Vagina (tissue), 2 donors: ENCODE data around the gene ACSL1. TPM values are rescaled to one million over a fixed set of nuclear protein-coding genes. Genes with fewer than 3 reads are reported as not detected.

Experiments
- DNase-seq, 2 donors: peaks; one replicate each; pipeline ENCODE4 v3.0.0-alpha.2; 2017; ENCODE audit errors: extremely low spot score in 2 of 2
- H3K27ac ChIP-seq: fragments of 200-600 bp; sonication (generic); one replicate; pipeline ENCODE4 v1.5.1; 2019
- H3K27me3 ChIP-seq: fragments of 200-600 bp; sonication (generic); one replicate; pipeline ENCODE4 v1.5.1; 2019
- H3K36me3 ChIP-seq, 2 donors: fragments of 200-600 bp; sonication (generic); one replicate each; pipeline ENCODE4 v1.5.1; 2017 to 2019
- H3K4me1 ChIP-seq: fragments of 200-600 bp; sonication (generic); one replicate; pipeline ENCODE4 v1.5.1; 2019
- H3K4me3 ChIP-seq, 2 donors: fragments of 200-600 bp; sonication (generic); 1 replicate in 1 of 2; 2 replicates in 1 of 2; pipeline ENCODE4 v1.5.1; 2016 to 2019
- H3K9me3 ChIP-seq: fragments of 200-600 bp; sonication (generic); one replicate; pipeline ENCODE4 v1.5.1; 2019
- POLR2A ChIP-seq, 2 donors: fragments of 450-650 bp; IDR thresholded peaks; one replicate each; pipeline ENCODE4 v1.6.1; 2017; ENCODE audit warnings: antibody characterized with exemption in 2 of 2, mild to moderate bottlenecking in 2 of 2, moderate library complexity in 2 of 2
- POLR2AphosphoS5 ChIP-seq, 2 donors: sonication (generic); formaldehyde crosslinking; IDR thresholded peaks; one replicate each; pipeline ENCODE4 v1.9.0; 2017; ENCODE audit warnings: antibody characterized with exemption in 2 of 2, mild to moderate bottlenecking in 2 of 2, low read depth in 1 of 2; ENCODE audit not compliant: insufficient read depth in 1 of 2
- intact Hi-C: fragments of 100-400 bp; cut with DNase I; formaldehyde crosslinking; loops from one replicate; pipeline ENCODE4 v1.15.1; 2023
- total RNA-seq: library from RNA; depleted of rRNA; stranded (reverse); fragments of >200 nt; gene quantifications from one replicate; pipeline ENCODE4 v1.2.3, GENCODE V29; 2016
- TF ChIP-seq, protein P1 (sequence below), 3 experiments: fragments of 450-650 bp in 2 of 3; fragments of 200-600 bp in 1 of 3; sonication (generic) in 1 of 3; IDR thresholded peaks; one replicate each; pipeline ENCODE4 v1.5.1; 2017 to 2019; ENCODE audit warnings: antibody characterized with exemption in 3 of 3, mild to moderate bottlenecking in 2 of 3, moderate library complexity in 2 of 3

The ACSL1 gene
- total RNA-seq, 1 donor from 2014 or later: 106 TPM

- H3K27ac ChIP-seq: no peak overlapping the region
- intact Hi-C loops: no loop called here
- H3K27me3 ChIP-seq: no peaks in the 10 kb centered on the region
- H3K4me3 ChIP-seq: no peak overlapping the region
- TF ChIP-seq POLR2A (IDR thresholded peaks at IDR 0.05): no peak
- TF ChIP-seq, protein P1, sequence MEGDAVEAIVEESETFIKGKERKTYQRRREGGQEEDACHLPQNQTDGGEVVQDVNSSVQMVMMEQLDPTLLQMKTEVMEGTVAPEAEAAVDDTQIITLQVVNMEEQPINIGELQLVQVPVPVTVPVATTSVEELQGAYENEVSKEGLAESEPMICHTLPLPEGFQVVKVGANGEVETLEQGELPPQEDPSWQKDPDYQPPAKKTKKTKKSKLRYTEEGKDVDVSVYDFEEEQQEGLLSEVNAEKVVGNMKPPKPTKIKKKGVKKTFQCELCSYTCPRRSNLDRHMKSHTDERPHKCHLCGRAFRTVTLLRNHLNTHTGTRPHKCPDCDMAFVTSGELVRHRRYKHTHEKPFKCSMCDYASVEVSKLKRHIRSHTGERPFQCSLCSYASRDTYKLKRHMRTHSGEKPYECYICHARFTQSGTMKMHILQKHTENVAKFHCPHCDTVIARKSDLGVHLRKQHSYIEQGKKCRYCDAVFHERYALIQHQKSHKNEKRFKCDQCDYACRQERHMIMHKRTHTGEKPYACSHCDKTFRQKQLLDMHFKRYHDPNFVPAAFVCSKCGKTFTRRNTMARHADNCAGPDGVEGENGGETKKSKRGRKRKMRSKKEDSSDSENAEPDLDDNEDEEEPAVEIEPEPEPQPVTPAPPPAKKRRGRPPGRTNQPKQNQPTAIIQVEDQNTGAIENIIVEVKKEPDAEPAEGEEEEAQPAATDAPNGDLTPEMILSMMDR (IDR thresholded peaks at IDR 0.05): no peak
- TF ChIP-seq POLR2AphosphoS5 (IDR thresholded peaks at IDR 0.05; ENCODE audit: insufficient read depth in 1 of 2, low read depth in 1 of 2): no peak
- H3K36me3 ChIP-seq: peaks cover 0 to 32% of the 10 kb centered on the region in 2 donors
- H3K9me3 ChIP-seq: no peaks in the 10 kb centered on the region
- no peaks in the 10 kb centered on the region for H3K4me1 ChIP-seq
- DNase-seq: no peak
Measured at GRCh38 chr4:184778325-184778724, 47.4 kb downstream of the ACSL1 start.

DNA sequence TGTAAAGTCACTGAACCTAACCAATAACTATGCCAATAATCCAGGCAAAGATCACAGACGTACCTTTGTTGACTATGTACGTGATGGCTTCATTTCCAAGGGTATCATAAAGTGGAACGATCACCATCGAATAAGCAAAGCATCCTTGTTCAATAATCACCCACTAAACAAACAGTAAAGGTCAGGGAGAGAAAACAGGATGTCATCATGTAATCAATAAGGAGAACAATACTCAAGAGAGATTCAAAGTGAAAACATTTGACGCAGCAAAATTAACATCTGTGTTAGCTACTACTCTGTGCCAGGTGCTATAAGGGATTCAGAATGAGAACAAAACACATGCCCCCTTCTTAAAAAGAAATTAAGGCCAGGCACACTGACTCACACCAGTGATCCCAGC is 48.9 kb downstream of the ACSL1 start:
- TF ChIP-seq POLR2A (IDR thresholded peaks at IDR 0.05): no peak
- no peak for TF ChIP-seq POLR2AphosphoS5 (IDR thresholded peaks at IDR 0.05; ENCODE audit: insufficient read depth in 1 of 2, low read depth in 1 of 2)
- TF ChIP-seq, protein P1 (IDR thresholded peaks at IDR 0.05): no peak
- no peak overlapping the region for H3K27ac ChIP-seq
- no peak for DNase-seq
- intact Hi-C loops: no loop called here
- no peaks in the 10 kb centered on the region for H3K9me3 ChIP-seq
- H3K36me3 ChIP-seq: peaks cover 0 to 25% of the 10 kb centered on the region in 2 donors
- no peaks in the 10 kb centered on the region for H3K27me3 ChIP-seq
- H3K4me3 ChIP-seq: no peak overlapping the region
- no peaks in the 10 kb centered on the region for H3K4me1 ChIP-seq

GRCh38 chr4:184775854-184776555 is 49.8 kb downstream of the ACSL1 start:
- intact Hi-C loops: no loop called here
- Histone ChIP-seq H3K27me3 (no peaks in the 10 kb centered on the region), H3K4me3 (no peak overlapping the region), H3K4me1 (no peaks in the 10 kb centered on the region), H3K27ac (no peak overlapping the region), H3K9me3 (no peaks in the 10 kb centered on the region), H3K36me3 (peaks cover 0 to 25% of the 10 kb centered on the region in 2 donors)
- TF ChIP-seq POLR2A (IDR thresholded peaks at IDR 0.05) (no peak), POLR2AphosphoS5 (IDR thresholded peaks at IDR 0.05; ENCODE audit: insufficient read depth in 1 of 2, low read depth in 1 of 2) (no peak)
- TF ChIP-seq, protein P1 (IDR thresholded peaks at IDR 0.05): no peak
- no peak for DNase-seq

DNA sequence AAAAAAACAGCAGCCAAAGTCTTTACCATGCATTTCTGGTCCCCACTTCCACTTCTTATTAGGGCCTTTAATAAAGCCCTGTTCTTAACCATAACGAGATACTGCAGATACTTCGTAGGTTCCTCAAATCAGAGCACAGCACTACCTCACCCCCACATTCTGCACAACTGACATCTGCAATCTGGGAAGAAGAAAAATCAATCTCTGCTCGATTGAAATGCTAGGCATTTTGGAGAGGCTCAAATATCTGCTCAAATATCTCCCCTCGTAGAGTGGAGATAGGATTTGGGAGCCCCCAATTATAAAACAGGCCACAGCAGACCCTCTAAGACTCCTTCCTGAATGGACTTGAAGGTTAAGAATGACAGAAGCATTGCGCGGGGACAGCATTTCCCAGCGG is 51.6 kb downstream of the ACSL1 start:
- H3K4me1 ChIP-seq: no peaks in the 10 kb centered on the region
- peaks cover 0 to 11% of the 10 kb centered on the region in 2 donors for H3K36me3 ChIP-seq
- H3K27me3 ChIP-seq: no peaks in the 10 kb centered on the region
- no peak overlapping the region for H3K27ac ChIP-seq
- no peak for DNase-seq
- no peaks in the 10 kb centered on the region for H3K9me3 ChIP-seq
- TF ChIP-seq, protein P1 (IDR thresholded peaks at IDR 0.05): no peak
- TF ChIP-seq POLR2A (IDR thresholded peaks at IDR 0.05) (no peak), POLR2AphosphoS5 (IDR thresholded peaks at IDR 0.05; ENCODE audit: insufficient read depth in 1 of 2, low read depth in 1 of 2) (no peak)
- no peak overlapping the region for H3K4me3 ChIP-seq
- intact Hi-C loops: no loop called here

- no peak for DNase-seq
- H3K9me3 ChIP-seq: no peaks in the 10 kb centered on the region
- intact Hi-C loops: no loop called here
- peaks cover 0 to 30% of the 10 kb centered on the region in 2 donors for H3K36me3 ChIP-seq
- no peaks in the 10 kb centered on the region for H3K27me3 ChIP-seq
- H3K4me3 ChIP-seq: no peak overlapping the region
- TF ChIP-seq POLR2AphosphoS5 (IDR thresholded peaks at IDR 0.05; ENCODE audit: insufficient read depth in 1 of 2, low read depth in 1 of 2) (no peak), POLR2A (IDR thresholded peaks at IDR 0.05) (no peak)
- TF ChIP-seq, protein P1 (IDR thresholded peaks at IDR 0.05): no peak
- H3K4me1 ChIP-seq: no peaks in the 10 kb centered on the region
- H3K27ac ChIP-seq: no peak overlapping the region
Measured at GRCh38 chr4:184771416-184771815, 54.4 kb downstream of the ACSL1 start.
